ENCODE results near the gene GMFB.

GRCh38 chr14:54435500-54435981, 53.2 kb downstream of the GMFB start:
- TF ChIP-seq CTCF (tag by site-specific recombination; IDR thresholded peaks at IDR 0.05) (no peak), ZNF138 (tag by site-specific recombination; IDR thresholded peaks at IDR 0.05; ENCODE audit: borderline replicate concordance) (no peak), ZNF585B (tag by site-specific recombination; IDR thresholded peaks at IDR 0.05) (no peak), ZNF549 (tag by site-specific recombination; IDR thresholded peaks at IDR 0.05) (no peak), KLF17 (tag by site-specific recombination; IDR thresholded peaks at IDR 0.05) (no peak), ZNF324 (tag by site-specific recombination; IDR thresholded peaks at IDR 0.05) (no peak)
